NCI-H2196 (cell line): ENCODE data around the gene KAT6B.
"Not testable (repeated sequence)": the region's sequence is repeated elsewhere in the genome, so short reads cannot be mapped to it uniquely, and the experiment has no call there.

Experiments
- DNase-seq: peaks from one replicate; lab custom pipeline; 2025; ENCODE audit not compliant: unreplicated experiment; lab: John Stamatoyannopoulos, UW

Gene KAT6B

DNA sequence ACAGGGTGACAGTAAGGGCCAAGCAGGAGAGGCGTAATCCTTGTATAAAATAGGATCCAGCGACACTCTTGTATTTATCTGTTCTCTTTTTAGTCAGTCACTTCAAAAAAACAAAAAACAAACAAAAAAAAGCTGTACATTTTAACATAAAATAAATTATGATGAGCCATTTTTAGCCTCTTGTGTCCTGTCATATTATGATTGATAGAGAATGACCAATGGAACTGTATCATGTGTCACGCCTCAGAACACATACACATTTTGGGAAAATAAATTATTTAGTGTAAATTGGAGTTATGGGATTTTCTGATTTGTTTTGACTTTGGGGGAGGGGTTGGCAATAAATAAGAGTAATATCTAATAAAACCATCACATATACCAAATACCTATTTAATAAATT, 205.7 kb downstream of the KAT6B start:
- DNase-seq, result no peak

DNA sequence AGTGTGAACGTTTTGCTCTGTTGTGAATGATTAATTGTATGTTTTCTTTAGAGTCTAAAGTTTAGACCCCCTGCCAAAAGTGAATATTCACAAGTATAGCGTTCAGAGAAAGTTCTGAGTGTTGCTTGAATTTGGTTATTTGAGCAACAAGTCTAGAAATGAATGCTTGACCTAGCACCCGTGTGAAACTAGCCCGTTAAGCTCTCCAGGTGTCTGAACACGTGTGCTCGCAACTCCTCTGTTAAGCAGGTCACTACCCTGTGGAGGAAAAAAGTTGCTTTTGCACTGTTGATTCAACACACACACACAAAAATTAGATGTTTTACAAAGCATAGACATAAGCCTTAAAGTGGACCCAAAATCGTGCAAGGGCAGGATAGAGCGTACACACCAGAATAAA, 206.4 kb downstream of the KAT6B start:
- DNase-seq, result no peak

DNA sequence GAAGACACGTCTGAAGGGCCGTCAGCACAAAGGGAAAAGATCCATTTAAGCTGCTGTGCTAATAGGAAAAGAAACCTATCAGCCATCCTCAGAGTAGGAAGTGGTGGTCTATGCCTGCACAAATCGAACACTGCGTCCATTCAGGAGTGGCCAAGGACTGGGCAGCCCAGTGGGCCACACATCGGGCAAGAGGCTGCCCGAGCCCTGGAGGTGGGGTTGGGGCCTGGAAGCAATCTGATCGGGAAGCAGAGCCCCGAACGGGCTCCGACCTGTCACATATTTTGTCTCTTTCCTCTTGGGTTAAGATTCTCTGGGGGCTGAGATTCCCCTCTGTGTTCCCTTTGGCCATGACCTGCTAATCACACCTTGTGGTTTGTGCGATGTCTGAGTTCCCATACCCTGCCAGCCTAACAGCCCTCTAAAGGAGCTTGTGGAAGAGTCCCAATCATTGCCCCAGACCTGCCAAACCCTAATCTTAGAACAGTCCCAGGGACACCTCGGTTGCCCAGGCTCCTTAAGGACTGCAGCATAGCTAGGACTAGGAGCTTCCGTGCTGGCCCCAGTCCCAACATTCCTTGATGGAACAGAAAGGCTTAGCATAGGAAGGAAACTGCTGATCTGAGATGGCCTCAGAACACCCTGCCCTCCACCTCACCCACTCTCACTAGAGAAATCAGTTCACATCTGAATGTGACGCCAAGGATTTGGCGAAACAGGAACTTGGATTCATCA, 207.2 kb downstream of the KAT6B start:
- no peak for DNase-seq

DNA sequence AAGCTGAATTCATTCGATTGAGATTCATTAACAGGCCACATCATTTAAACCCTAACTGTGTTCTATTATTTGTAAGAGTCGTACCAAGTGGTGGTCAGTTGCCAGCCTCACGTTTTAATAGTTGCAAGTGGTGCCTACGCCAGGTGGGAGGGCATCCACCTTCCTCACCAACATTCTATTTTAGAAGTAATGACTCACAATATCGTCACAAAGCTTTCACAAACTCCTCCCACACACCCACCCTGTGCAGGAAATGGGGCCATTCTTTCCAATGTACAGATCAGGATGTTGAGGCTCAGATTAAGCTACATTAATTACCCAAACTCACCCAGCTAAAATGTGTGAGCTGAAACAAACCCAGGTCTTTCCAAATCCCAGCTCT, 207.7 kb downstream of the KAT6B start:
- no peak for DNase-seq

DNA sequence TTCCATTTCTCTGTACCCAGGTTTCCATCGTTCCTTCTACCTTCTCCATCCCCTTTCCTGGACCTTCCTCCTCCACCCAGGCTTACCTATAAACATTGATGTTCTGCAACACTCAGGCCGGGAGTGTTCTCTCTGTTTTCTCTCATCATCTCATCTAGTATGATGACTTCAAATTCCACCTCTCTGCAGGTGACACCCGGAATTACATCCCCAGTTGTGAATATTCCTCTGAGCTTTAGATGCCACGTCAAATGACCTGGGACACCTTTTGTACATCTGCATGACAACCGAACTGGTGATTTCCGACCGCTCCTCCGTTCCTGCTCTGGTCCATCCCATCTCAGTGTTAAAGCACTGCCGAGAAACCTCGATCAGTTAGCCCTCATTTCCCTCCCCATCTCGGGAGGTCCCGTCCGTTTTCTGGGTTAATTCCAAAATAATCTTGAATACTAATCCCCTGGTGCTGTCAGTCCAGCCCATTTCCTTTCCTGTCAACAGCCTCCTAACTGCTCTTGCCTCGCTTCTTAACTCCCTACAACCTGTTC, 208.4 kb downstream of the KAT6B start:
- DNase-seq, result no peak

DNA sequence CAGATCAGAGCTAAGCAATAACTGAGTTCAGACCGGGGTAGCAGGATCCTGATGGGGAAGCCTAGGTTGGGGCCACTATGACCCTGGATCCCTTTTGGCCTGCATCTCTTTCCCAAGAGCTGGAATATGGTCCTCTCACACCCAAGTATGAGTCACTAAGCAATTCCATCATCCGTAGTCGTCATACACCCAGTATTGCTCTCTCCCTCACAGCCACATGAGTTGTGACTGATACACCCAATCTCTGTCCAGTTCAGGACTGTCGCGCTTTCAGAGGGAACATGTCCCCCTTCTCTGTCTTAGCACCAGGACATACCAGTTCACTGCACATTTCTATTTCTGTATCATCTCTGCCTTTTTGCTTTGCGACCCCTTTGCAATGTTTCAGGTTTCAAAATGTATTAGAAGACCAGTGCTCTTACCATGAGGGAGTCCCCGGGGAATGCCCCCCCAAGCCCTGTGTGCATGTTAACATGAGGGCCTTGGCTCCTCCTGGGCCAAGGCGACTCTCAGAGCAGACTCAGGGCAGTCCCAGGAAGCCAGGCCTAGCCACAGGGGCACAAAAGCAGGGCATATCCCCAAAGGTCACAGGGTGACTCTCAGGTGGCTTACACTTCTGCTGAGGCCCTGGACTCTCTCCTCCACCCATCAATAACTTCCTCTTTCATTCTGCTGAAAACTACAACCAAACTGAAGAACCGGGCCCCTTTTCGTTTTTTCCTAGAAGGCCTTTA, 209.7 kb downstream of the KAT6B start:
- DNase-seq, result no peak

DNA sequence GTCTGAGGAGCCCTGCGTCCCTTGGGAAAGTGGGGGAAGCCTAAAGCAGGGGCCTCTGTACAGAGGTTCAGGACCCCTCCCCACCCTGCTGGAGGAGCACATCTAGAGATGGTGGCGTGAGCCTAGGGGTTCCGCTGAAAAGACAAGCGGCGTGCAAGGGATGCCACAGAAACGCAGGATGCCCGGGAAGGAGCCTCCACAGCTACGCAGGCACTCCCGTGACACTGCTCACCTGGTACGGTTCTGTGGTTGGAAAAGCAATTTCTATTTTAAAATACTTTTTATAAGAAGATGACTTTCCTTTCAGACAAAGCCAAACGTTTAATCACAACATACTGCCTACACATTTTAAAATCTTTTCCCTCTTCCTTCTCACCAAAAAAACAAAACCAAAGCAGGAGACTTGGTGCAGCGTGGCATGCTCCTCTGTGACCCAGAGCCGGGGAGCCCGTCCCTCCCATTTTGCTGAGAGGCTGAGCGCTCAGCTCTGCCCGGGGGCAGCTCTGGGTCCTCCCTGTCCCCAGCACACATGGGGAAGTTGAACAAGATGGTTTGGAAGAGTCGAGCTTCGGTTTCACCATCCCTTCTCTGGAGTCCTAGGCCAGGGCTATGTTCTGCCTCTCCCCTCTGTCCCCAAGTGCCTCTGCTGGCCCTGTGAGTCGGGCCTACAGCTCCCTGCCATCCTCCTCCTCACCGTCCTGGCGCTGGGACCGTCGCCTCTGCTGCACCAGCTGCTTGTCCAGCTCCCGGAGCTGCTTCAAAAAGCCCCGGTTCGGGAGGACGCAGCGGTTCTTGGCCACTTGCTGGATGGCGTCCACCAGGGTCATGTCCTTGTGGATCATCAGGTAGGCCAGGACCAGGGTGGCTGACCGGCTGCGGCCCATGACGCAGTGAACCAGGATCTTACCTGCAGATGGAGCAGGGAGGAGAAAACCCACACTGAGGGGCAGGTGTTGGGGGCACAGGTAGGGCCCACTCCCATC, 211.1 kb downstream of the KAT6B start:
- DNase-seq, result no peak

DNA sequence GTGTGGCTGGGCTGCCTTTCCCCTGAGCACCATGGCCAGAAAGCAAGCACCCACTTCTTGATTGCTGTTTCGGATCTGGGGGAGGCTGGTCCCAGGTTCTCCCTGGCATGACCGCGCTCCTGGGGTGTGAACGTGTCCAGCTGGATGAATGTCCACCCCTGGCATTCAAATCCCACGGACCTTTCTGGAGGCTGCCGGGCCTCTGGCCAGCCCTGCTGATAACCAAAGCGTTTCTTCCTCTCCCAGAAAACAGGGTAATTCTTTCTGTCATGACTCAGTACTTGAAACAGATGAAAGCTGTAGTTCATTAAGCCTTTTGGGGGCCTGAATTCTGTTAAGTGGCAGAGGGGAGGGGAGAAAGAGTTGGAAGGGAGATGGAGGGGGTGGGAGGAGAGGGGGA, 211.9 kb downstream of the KAT6B start:
- DNase-seq, result no peak

DNA sequence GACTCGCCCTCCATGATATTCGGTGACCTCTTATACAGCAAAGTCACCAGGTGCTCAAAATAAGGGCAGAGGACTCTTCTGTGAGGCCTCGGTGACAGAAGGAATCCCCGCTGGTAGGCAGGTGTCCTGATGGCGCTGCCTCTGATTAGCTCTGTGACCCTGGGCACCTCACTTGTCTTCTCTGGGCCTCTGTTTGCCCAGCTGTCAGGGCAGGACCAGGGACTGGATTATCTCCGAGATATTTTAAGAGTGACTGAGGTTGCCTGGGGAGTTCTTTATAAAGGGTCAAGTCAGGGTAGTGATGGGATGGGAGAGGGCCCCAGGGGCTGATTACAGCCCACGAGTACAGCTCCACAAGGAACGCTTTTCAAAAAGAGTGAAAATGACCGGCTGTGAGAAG, 214.2 kb downstream of the KAT6B start:
- DNase-seq, result no peak

DNA sequence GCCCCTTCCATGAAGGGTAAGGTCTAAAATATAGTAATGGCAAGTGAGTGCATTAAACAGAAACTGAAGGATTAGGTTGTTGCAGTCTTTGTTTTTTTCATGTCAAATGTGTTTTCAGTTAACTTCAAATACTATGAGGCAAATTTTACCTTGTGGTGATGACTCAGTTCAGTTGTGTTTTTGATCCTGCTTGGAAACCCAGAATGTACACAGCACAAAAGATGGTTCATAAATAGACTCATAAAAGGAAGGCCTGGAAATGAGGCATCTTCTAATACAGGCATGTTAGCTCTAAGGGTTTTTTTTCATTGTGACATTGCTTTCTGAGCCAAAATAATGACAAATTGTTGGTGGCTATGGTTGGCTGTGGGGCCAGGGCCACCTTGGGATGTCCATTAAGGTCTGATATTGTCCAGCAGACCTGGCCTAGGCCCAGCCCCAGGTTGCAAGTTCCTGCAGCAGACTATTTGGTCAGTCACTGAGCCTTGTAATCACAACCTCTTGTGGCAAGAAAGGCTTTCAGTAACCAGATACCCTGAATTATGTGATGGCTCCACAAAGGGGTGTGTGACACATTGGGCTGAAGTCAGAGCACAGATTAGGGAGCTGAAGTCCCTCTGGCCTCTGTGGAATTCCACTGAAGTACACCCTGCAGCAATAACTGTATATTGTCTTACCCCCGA, 216.0 kb downstream of the KAT6B start:
- peak; percentile 11 for DNase-seq

DNA sequence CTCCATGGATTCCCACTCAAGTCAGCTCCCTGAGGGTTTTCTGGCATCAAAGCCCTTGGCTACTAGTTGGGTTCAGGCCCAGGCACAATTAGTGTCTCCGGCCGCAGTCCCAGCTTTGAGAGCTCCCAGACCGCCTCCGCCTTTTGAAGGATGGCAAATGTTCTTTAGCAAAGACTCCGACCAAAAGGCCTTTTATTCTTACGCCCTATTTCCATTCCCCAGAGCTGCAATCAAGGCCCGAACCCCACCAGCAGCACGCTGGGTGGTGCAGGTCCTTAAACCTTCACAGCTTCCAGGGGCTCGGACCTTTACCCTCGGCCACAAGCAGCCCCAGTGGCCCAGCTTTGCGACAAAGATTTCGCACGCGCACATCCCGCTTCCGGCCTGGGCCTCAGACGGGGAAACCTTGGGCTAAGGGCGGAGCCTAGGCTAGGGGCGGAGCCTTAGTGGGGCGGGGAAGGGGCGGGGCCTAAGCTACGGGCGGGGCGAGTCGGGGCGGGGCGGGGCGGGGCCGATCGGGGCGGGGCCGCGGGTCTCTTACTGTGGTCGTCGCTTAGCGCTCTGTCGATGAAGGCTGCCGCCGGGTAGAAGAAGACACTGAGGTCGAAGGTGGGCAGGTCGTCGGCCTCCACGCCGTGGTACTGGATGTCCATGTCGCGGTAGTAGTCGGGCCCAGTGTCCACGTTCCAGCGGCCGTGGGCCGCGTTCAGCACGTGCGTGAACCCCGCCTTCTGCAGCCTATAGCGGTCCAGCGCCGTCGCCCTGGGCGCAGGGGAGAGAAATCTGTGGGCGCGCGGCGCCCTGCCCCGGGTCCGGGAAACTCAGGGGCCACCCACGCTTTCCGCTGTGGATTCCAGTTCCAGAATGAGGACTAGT, 217.1 kb downstream of the KAT6B start:
- DNase-seq, result no peak

DNA sequence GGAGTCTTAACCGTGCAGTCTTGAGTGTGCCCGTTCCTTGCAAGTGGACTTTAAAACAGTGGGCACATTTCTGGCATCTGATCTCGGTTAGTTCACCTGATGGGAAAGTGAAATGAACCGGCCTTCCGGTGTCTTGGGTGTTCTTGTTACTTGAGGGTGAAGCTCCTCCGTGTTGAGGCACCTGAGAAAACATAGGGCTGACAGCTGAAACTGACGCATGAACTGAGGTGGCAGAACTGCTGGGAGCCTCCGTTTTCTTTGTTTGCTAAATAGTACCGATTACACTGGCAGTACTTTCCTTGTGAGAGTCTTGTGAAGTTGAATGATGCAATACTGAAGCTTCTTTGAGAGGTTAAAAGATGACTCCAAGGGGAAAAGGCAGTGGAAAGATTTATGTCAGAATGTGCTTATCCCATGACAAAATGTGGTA, 222.3 kb downstream of the KAT6B start:
- DNase-seq, result no peak

DNA sequence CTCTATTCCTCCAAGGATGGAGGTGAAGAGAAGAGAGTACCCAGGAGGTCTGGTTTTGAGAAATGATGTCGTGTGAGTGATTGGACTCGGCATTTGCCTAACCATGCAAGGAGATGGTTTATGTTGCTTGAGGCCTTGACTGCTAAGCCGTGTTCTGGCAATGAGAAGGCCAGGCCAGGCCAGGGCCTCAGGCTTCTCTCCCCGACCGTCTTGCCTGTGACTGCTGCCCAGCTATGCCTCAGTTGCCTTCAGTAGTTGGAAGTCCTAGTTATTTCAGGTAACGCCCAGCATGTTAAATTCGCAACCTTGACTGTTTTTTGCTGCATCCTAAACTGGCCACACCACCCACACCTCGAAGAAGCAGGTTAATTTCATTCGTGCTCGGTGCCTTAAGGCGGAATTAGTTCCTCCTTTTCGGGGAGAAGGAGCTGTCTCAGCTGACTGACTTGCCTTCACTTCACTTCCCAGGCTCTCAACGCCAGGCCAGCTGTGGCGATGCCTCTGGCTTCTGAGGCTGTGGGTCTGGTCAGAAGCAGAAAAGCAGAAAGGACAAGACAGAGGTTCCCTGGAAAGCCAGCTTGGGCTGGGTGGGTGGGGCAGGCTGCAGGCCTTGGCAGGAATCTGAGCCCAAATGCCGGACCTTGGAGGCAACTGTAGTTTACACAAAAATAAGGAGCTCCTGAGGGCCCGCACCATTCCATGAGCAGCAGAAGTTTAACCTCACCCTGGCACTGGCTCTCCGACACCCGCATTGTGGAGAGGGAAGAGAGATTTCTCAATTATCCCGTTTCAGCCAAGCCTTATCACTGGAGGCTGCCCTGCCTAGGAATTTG, 223.1 kb downstream of the KAT6B start:
- DNase-seq, result no peak

DNA sequence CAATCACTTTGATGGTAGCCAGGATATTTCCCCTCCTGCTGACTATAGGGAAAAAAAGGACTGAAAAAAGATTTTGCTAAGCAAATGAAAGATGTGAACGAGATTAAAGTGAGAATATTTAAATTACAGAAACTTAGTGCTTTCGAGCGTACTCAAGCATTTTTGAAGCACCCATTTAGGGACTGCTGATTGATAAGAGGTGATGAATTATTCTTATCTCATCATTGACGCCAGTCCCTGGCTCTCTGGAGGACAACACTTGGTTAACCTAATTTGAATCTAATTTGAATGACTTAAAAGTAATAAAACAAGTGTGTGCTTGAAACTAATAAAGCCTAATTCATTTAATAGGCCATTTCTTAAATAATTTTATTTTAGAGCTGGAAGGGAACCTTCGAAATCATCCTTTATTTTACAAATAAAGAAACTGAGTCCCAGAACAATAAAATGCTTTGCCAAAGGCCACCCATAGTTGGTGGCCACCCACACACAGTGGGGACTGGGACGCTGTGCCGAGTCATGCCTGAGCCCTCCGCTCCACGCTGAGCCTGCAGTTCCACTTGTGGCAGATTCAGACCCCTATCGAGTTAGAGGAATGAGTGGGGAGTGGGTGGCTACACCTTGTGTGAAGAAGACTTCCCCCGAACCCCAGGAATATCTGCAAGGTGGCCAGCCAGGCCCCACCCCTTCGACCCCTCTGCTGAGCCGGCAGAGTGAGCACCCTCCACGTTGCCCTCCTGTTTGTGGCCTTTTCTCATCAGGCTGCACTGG, 223.9 kb downstream of the KAT6B start:
- no peak for DNase-seq

DNA sequence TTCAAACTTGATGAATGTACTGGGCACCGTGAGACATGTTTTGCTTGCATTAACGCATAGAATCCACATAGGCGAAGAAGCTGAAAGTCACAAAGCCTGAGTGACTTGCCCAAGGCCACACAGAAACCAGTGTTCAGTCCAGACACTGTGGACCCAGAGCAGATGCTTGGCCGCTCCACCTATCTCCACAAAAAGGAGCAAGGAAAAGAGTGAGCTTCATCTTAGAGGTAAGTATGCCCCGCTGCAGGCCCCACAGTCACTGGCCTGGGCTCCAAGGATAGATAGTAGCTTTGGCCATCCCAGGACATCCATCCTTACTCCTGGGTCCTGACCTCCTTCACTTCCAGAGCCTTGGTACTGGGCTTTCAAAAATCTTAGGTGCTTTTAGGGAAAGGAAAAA, 224.9 kb downstream of the KAT6B start:
- DNase-seq, result no peak

DNA sequence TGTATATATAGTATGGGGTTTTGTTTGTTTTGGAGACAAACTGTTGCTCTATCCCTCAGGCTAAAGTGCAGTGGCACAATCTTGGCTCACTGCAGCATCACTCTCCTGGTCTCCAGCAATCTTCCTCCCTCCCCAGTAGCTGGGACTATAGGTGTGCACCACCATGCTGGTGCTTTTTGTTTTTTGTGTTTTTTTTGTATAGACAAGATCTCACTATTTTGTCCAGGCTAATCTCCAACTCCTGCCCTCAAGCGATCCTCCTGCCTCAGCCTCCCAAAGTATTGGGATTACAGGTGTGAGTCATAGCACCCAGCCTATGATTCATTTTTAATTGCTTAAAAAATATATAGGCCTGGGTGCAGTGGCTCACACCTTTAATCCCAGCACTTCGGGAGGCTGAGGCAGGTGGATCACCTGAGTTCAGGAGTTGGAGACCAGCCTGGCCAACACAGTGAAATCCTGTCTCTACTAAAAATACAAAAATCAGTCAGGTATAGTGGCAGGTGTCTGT, 229.6 kb downstream of the KAT6B start:
- not testable (repeated sequence) for DNase-seq

DNA sequence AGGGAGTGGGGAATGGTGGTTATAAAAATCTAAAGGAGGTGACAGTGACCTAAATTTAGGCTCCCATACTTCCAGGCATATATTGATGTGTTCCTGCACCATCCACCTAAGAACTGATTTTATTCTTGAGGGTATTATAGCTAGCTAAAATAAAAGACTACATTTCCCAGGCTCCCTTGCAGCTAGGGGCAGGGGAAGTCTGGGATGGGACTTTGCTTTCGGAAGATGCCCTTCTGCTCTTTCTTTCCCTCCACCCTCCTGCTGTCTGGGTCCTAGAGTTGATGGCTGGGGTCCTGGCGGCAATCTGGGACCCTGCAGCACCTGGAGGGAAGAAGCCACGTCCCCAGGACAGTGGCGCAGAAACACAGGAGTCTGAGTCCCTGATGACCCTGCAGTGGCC, 231.3 kb downstream of the KAT6B start:
- no peak for DNase-seq

DNA sequence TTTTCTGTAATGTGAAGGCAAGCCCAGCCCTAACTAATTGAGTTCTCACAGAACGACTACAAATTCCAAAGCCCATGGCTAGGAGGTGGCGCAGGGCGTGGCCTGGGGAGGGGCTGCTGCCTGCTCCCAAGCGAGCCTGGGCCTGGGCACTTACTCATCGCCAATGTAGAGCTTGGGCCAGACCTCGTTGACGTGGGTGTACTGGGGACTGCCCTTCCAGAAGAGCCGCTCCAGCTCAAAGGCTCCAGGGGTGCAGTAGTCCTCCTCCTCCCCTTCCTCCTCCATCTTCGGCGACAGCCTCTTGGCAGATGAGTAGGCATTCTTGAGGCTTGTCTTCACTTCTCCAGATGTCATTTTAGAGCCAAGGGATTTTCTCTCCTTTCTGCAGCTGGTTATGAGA, 231.8 kb downstream of the KAT6B start:
- DNase-seq, result no peak
